A673 (cell line): Measurements from ENCODE around the gene PISD.
"Not testable (repeated sequence)": the region's sequence is repeated elsewhere in the genome, so short reads cannot be mapped to it uniquely, and the experiment has no call there.

ENCODE experiments used
- CTCF ChIP-seq: fragments of 300-800, 200-600 bp; sonication (generic); conservative IDR thresholded peaks from 2 replicates; pipeline ENCODE4 v1.5.1; 2017; ENCODE audit warnings: low read depth, mild to moderate bottlenecking, antibody characterized with exemption, low read length, moderate library complexity, mixed read lengths
- EZH2 ChIP-seq: fragments of 200-600 bp; sonication (generic); IDR thresholded peaks from 2 replicates; pipeline ENCODE4 v1.6.1; 2017; ENCODE audit warnings: borderline replicate concordance, low read depth, mild to moderate bottlenecking, mixed read lengths, antibody characterized with exemption, low read length; ENCODE audit not compliant: poor library complexity, severe bottlenecking

- TF ChIP-seq CTCF, EZH2: not testable (repeated sequence)
Observed at GRCh38 chr22:31668849-31669248, 6.8 kb upstream of the PISD start.
